Hindlimb muscle (tissue), 1 donor: ENCODE data around the gene SF3B6. TPM values are rescaled to one million over a fixed set of nuclear protein-coding genes. Genes with fewer than 3 reads are reported as not detected.
"Not testable (repeated sequence)": the region's sequence is repeated elsewhere in the genome, so short reads cannot be mapped to it uniquely, and the experiment has no call there.

Experiments
- DNase-seq: peaks from one replicate; pipeline ENCODE4 v3.0.0-alpha.2; 2013
- polyA plus RNA-seq: library from polyadenylated mRNA; unstranded; fragments of 120-200 nt; gene quantifications from one replicate; pipeline ENCODE4 v1.2.1, GENCODE V29; 2013; ENCODE audit not compliant: insufficient read length

The SF3B6 gene
- polyA plus RNA-seq = 70.7 TPM

- peak; percentile 96 for DNase-seq
Observed at GRCh38 chr2:24075915-24076848, at the start of gene SF3B6. Gene SF3B6 (minus strand): TSS chr2:24076326. CDS start chr2:24076229, 97 bp downstream.

- DNase-seq = no peak
Observed at GRCh38 chr2:24123922-24124580, 47.9 kb upstream of the SF3B6 start.

GRCh38 chr2:24123195-24123921, 47.2 kb upstream of the SF3B6 start, which contains the start of the genes FAM228B and PFN4:
Gene FAM228B (plus strand): TSS chr2:24123469. CDS start chr2:24124362, 893 bp downstream.
Gene PFN4 (minus strand): TSS chr2:24123334. CDS start chr2:24122535, 799 bp downstream.
- DNase-seq = peak; percentile 83

- no peak for DNase-seq
Observed at GRCh38 chr2:24122366-24123194, 46.5 kb upstream of the SF3B6 start.

GRCh38 chr2:24121469-24121868, 45.3 kb upstream of the SF3B6 start:
- DNase-seq = peak; percentile 52

- DNase-seq = peak; percentile 70
Observed at GRCh38 chr2:24121066-24121465, 44.9 kb upstream of the SF3B6 start.

GRCh38 chr2:24117902-24118301, 41.8 kb upstream of the SF3B6 start:
- DNase-seq = no peak

- DNase-seq = no peak
Observed at GRCh38 chr2:24115057-24115456, 38.9 kb upstream of the SF3B6 start.

GRCh38 chr2:24111407-24111901, 35.3 kb upstream of the SF3B6 start:
- DNase-seq = no peak

GRCh38 chr2:24110660-24111303, 34.7 kb upstream of the SF3B6 start:
- no peak for DNase-seq

GRCh38 chr2:24109431-24109830, 33.3 kb upstream of the SF3B6 start:
- not testable (repeated sequence) for DNase-seq

GRCh38 chr2:24107336-24107735, 31.2 kb upstream of the SF3B6 start:
- no peak for DNase-seq

- DNase-seq = no peak
Observed at GRCh38 chr2:24106786-24107185, 30.7 kb upstream of the SF3B6 start.

GRCh38 chr2:24105816-24106215, 29.7 kb upstream of the SF3B6 start:
- no peak for DNase-seq

GRCh38 chr2:24104906-24105305, 28.8 kb upstream of the SF3B6 start:
- DNase-seq = no peak

- no peak for DNase-seq
Observed at GRCh38 chr2:24104110-24104650, 28.1 kb upstream of the SF3B6 start.

GRCh38 chr2:24102677-24103076, 26.6 kb upstream of the SF3B6 start:
- DNase-seq = no peak

GRCh38 chr2:24101992-24102391, 25.9 kb upstream of the SF3B6 start:
- DNase-seq = no peak

GRCh38 chr2:24100732-24101131, 24.6 kb upstream of the SF3B6 start:
- not testable (repeated sequence) for DNase-seq

GRCh38 chr2:24095171-24095677, 19.1 kb upstream of the SF3B6 start:
- DNase-seq = not testable (repeated sequence)
